Measurements from ENCODE around the gene FRG1. TPM values are rescaled to one million over a fixed set of nuclear protein-coding genes. Genes with fewer than 3 reads are reported as not detected.
"Not testable (repeated sequence)": the region's sequence is repeated elsewhere in the genome, so short reads cannot be mapped to it uniquely, and the experiment has no call there.

Gene FRG1
- total RNA-seq, 1 donor: 31.5 TPM

DNA sequence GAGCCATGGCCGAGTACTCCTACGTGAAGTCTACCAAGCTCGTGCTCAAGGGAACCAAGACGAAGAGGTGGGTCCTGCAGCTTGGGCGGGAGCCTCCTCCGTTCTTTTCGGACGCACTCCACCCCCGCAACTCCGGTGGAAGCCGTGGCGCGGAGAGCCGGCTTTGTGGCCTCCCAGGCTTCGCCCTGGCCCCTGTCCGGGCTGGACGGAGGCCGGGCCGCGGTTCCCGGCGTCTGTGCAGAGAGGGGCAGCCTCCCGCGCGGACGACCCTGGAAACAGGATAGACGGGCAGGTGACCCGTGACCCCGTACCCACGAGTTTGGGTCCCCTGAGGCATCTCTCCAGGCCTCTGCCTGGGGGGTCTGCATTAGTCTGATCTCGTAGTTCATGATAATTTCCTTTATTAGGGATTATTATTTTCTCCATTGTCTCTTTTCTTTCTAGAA lies 356 bp downstream of the FRG1 start:
- H3K27me3 ChIP-seq (ENCODE audit: insufficient read depth, low read length): no peaks in the 10 kb centered on the region
- H3K9me3 ChIP-seq (ENCODE audit: low read depth, low read length): no peaks in the 10 kb centered on the region
- DNase-seq (ENCODE audit: insufficient read length, low spot score, missing footprints): no peak
- H3K4me1 ChIP-seq (ENCODE audit: insufficient read depth, low read length): peaks cover 7% of the 10 kb centered on the region
- H3K79me2 ChIP-seq (ENCODE audit: insufficient read depth, low read length): peaks cover 41% of the 10 kb centered on the region
- H3K36me3 ChIP-seq (ENCODE audit: insufficient read depth, low read length): no peaks in the 10 kb centered on the region
- TF ChIP-seq, protein P1, sequence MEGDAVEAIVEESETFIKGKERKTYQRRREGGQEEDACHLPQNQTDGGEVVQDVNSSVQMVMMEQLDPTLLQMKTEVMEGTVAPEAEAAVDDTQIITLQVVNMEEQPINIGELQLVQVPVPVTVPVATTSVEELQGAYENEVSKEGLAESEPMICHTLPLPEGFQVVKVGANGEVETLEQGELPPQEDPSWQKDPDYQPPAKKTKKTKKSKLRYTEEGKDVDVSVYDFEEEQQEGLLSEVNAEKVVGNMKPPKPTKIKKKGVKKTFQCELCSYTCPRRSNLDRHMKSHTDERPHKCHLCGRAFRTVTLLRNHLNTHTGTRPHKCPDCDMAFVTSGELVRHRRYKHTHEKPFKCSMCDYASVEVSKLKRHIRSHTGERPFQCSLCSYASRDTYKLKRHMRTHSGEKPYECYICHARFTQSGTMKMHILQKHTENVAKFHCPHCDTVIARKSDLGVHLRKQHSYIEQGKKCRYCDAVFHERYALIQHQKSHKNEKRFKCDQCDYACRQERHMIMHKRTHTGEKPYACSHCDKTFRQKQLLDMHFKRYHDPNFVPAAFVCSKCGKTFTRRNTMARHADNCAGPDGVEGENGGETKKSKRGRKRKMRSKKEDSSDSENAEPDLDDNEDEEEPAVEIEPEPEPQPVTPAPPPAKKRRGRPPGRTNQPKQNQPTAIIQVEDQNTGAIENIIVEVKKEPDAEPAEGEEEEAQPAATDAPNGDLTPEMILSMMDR (IDR thresholded peaks at IDR 0.05; ENCODE audit: extremely low read depth, low read depth, low read length): no peak
- H3K4me3 ChIP-seq (ENCODE audit: insufficient read depth, low read length): peak overlapping the region; percentile 91
- no peaks in the 10 kb centered on the region for H4K20me1 ChIP-seq (ENCODE audit: insufficient read depth, low read length)
- peak overlapping the region; percentile 86 for H3K4me2 ChIP-seq (ENCODE audit: insufficient read depth, low read length)
- H3K27ac ChIP-seq (ENCODE audit: low read depth, low read length): peak overlapping the region; percentile 85
- H2AFZ ChIP-seq (ENCODE audit: low read length): peak overlapping the region; percentile 96

DNA sequence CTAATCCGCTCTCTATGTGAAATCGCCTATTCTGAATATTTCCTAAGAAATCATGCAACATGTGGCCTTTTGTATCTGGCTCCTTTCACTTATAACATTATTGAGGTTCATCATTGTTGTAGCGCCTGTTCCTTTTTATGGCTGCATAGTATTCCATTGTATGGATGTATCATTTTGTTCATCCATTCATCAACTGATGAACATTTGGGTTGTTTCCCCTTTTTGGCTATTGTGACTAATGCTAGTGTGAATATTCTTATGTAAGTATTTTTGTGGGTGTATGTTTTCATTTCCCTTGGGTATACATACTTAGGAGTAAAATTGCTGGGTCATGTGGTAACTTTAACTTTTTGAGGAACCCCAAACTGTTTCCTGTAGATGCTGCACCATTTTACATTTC lies 1.7 kb downstream of the FRG1 start:
- not testable (repeated sequence) for H3K4me1 ChIP-seq (ENCODE audit: insufficient read depth, low read length); H3K4me3 ChIP-seq (ENCODE audit: insufficient read depth, low read length); DNase-seq (ENCODE audit: insufficient read length, low spot score, missing footprints); H2AFZ ChIP-seq (ENCODE audit: low read length); H3K27me3 ChIP-seq (ENCODE audit: insufficient read depth, low read length); H3K4me2 ChIP-seq (ENCODE audit: insufficient read depth, low read length); H3K9me3 ChIP-seq (ENCODE audit: low read depth, low read length); H3K27ac ChIP-seq (ENCODE audit: low read depth, low read length); H3K36me3 ChIP-seq (ENCODE audit: insufficient read depth, low read length); H4K20me1 ChIP-seq (ENCODE audit: insufficient read depth, low read length)
- H3K79me2 ChIP-seq (ENCODE audit: insufficient read depth, low read length): peaks cover 52% of the 10 kb centered on the region

DNA sequence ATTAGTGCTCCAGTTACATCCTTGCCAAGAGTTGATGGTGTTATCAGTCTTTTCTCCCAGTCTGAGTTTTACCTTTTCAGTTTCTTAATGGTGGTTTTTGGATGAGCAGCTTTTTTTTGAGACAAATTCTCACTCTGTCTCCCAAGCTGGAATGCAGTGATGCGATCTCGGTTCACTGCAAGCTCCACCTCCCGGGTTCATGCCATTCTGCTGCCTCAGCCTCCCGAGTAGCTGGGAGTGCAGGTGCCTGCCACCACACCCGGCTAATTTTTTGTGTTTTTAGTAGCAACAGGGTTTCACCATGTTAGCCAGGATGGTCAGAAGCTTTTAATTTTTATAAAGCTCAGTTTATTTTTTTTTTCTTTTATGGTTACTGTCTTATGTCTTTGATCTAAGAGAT lies 3.4 kb downstream of the FRG1 start:
- H3K9me3 ChIP-seq (ENCODE audit: low read depth, low read length); H3K4me2 ChIP-seq (ENCODE audit: insufficient read depth, low read length); H3K27me3 ChIP-seq (ENCODE audit: insufficient read depth, low read length); H2AFZ ChIP-seq (ENCODE audit: low read length); H3K4me3 ChIP-seq (ENCODE audit: insufficient read depth, low read length); H4K20me1 ChIP-seq (ENCODE audit: insufficient read depth, low read length); DNase-seq (ENCODE audit: insufficient read length, low spot score, missing footprints); H3K4me1 ChIP-seq (ENCODE audit: insufficient read depth, low read length); H3K27ac ChIP-seq (ENCODE audit: low read depth, low read length); H3K36me3 ChIP-seq (ENCODE audit: insufficient read depth, low read length): not testable (repeated sequence)
- H3K79me2 ChIP-seq (ENCODE audit: insufficient read depth, low read length): peaks cover 68% of the 10 kb centered on the region

DNA sequence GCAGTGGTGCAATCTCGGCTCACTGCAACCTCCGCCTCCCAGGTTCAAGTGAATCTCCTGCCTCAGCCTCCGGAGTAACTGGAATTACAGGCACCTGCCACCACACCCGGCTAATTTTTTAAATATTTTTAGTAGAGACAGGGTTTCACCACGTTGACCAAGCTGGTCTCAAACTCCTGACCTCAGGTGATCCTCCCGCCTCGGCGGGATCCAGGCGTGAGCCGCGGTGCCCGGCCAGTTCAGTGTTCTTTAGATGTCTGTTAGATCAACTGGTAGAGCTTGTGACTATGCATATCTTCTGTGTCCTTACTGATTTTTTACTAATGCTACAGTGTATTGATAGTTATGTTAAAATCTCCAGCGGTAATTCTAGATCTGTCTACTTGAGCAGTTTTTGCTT lies 6.2 kb downstream of the FRG1 start:
- H3K36me3 ChIP-seq (ENCODE audit: insufficient read depth, low read length); H3K9me3 ChIP-seq (ENCODE audit: low read depth, low read length); H3K27ac ChIP-seq (ENCODE audit: low read depth, low read length); H3K27me3 ChIP-seq (ENCODE audit: insufficient read depth, low read length); H2AFZ ChIP-seq (ENCODE audit: low read length); DNase-seq (ENCODE audit: insufficient read length, low spot score, missing footprints); H3K4me2 ChIP-seq (ENCODE audit: insufficient read depth, low read length); H4K20me1 ChIP-seq (ENCODE audit: insufficient read depth, low read length); H3K4me3 ChIP-seq (ENCODE audit: insufficient read depth, low read length); H3K4me1 ChIP-seq (ENCODE audit: insufficient read depth, low read length): not testable (repeated sequence)
- H3K79me2 ChIP-seq (ENCODE audit: insufficient read depth, low read length): peaks cover 68% of the 10 kb centered on the region

DNA sequence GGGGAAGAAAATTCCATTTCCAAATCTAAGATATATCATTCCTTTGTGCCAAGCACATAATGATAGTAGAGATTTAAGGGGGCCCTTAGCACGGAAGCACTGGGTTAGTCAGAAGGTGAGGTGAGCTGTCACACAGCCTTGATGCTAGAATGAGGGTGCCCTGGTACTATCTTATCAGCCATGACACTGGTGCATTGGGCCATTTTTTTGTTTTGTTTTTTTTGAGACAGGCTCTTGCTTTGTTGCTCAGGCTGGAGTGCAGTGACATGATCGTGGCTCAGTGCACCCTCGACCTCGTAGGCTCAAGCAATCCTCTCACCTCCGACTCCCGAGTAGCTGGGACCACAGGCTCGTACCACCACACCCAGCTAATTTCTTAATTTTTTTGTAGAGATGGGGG lies 7.8 kb downstream of the FRG1 start:
- not testable (repeated sequence) for H3K4me3 ChIP-seq (ENCODE audit: insufficient read depth, low read length)
- peaks cover 59% of the 10 kb centered on the region for H3K79me2 ChIP-seq (ENCODE audit: insufficient read depth, low read length)

DNA sequence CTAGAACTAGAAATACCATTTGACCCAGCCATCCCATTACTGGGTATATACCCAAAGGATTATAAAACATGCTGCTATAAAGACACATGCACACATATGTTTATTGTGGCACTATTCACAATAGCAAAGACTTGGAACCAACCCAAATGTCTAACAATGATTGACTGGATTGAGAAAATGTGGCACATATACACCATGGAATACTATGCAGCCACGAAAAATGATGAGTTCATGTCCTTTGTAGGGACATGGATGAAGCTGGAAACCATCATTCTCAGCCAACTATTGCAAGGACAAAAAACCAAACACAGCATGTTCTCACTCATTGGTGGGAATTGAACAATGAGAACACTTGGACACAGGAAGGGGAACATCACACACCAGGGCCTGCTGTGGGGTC lies 28.6 kb downstream of the FRG1 start:
- H3K4me3 ChIP-seq (ENCODE audit: insufficient read depth, low read length); H4K20me1 ChIP-seq (ENCODE audit: insufficient read depth, low read length); H2AFZ ChIP-seq (ENCODE audit: low read length); H3K79me2 ChIP-seq (ENCODE audit: insufficient read depth, low read length); H3K4me2 ChIP-seq (ENCODE audit: insufficient read depth, low read length); H3K4me1 ChIP-seq (ENCODE audit: insufficient read depth, low read length); H3K27me3 ChIP-seq (ENCODE audit: insufficient read depth, low read length); H3K36me3 ChIP-seq (ENCODE audit: insufficient read depth, low read length); H3K9me3 ChIP-seq (ENCODE audit: low read depth, low read length); H3K27ac ChIP-seq (ENCODE audit: low read depth, low read length); DNase-seq (ENCODE audit: insufficient read length, low spot score, missing footprints): not testable (repeated sequence)

More for the DNA sequence above, 7.8 kb downstream of the FRG1 start:
- not testable (repeated sequence) for H3K4me2 ChIP-seq (ENCODE audit: insufficient read depth, low read length); H2AFZ ChIP-seq (ENCODE audit: low read length); H3K27me3 ChIP-seq (ENCODE audit: insufficient read depth, low read length); H3K9me3 ChIP-seq (ENCODE audit: low read depth, low read length); DNase-seq (ENCODE audit: insufficient read length, low spot score, missing footprints); H4K20me1 ChIP-seq (ENCODE audit: insufficient read depth, low read length); H3K36me3 ChIP-seq (ENCODE audit: insufficient read depth, low read length); H3K4me1 ChIP-seq (ENCODE audit: insufficient read depth, low read length); H3K27ac ChIP-seq (ENCODE audit: low read depth, low read length)
